Measurements from ENCODE around the gene UBQLN1.

Gene UBQLN1

DNA sequence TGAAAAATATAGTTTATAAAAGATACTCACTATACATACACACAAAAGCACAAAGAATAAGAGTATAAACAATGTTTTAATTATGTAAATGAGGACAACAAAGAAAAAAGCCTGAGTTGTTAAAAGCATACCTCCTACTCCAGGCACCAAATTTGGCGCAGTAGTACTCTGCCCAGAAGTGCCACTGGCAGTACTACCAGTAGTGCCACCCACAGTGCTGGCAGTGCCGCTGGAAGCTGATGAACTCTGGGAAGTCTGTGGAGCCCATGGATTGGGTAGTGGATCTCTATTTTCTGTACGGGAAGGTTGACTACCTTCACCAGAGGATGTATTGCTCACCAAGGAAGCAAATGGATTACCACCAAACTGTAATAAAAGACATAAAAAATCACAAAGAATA is 30.2 kb downstream of the UBQLN1 start:
- ChIA-PET POLR2A (interaction anchor here (1.0 kb wide), 1 partner anchor 11 kb away, joined by 3 read pairs; no protein-coding TSS in a partner anchor), CTCF (interaction anchor here (1.0 to 1.7 kb wide), 7 partner anchors 11 to 31 kb away, joined by 3 to 6 read pairs (median 4); partner anchors contain the start of gene UBQLN1)

DNA sequence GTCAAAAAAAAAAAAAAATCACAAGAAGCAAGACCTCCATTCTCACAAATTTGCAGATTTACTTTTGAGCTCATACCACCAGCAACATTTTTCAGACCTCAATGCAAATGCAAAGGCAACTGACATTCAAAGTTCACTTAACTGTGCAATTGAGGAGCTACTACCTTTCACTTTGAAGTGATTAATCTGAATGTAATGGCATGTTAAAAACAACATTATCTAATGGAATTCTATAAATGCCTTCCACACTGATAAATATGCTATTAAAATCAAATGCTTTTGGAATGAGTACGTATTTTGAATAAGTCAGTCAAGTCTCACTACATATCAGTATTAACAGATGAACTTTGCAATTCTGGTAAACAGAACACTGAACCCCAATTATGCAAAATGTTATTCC is 32.3 kb downstream of the UBQLN1 start:
- DNase-seq (ENCODE audit: extremely low spot score) = no peak
- ChIA-PET CTCF (interaction anchor here (1.0 to 1.3 kb wide), 2 partner anchors 26 to 33 kb away, joined by 3 to 4 read pairs; partner anchors contain the start of gene UBQLN1), POLR2A (no interaction called here)
- TF ChIP-seq, protein P1, sequence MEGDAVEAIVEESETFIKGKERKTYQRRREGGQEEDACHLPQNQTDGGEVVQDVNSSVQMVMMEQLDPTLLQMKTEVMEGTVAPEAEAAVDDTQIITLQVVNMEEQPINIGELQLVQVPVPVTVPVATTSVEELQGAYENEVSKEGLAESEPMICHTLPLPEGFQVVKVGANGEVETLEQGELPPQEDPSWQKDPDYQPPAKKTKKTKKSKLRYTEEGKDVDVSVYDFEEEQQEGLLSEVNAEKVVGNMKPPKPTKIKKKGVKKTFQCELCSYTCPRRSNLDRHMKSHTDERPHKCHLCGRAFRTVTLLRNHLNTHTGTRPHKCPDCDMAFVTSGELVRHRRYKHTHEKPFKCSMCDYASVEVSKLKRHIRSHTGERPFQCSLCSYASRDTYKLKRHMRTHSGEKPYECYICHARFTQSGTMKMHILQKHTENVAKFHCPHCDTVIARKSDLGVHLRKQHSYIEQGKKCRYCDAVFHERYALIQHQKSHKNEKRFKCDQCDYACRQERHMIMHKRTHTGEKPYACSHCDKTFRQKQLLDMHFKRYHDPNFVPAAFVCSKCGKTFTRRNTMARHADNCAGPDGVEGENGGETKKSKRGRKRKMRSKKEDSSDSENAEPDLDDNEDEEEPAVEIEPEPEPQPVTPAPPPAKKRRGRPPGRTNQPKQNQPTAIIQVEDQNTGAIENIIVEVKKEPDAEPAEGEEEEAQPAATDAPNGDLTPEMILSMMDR (IDR thresholded peaks at IDR 0.05; ENCODE audit: control extremely low read depth, extremely low read depth, low read depth, missing control alignments) = no peak

More for the DNA sequence above, 30.2 kb downstream of the UBQLN1 start:
- DNase-seq (ENCODE audit: extremely low spot score) = no peak
- TF ChIP-seq, protein P1 (IDR thresholded peaks at IDR 0.05; ENCODE audit: control extremely low read depth, extremely low read depth, low read depth, missing control alignments) = no peak

DNA sequence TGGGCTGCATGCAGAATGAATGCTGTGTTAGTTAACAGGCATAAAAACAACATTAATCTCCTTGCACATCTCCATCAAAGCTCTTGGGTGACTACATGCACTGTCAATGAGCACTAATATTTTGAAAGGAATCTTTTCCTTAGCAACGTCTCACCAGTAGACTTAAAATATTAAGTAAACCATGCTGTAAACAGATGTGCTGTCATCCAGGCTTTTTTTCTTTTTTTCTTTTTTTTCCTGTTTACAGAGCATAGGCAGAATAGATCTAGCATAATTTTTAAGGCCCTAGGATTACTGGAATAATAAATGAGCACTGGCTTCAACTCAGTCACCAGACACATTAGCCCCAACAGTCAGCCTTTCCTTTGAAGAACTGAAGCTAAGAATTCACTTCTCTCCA is 36.3 kb downstream of the UBQLN1 start:
- CTCF ChIA-PET = interaction anchor here (1.1 to 2.2 kb wide), 2 partner anchors 25 to 50 kb away, joined by 3 to 7 read pairs; no protein-coding TSS in a partner anchor
- TF ChIP-seq, protein P1 (IDR thresholded peaks at IDR 0.05; ENCODE audit: control extremely low read depth, extremely low read depth, low read depth, missing control alignments) = no peak
- no peak for DNase-seq (ENCODE audit: extremely low spot score)
- POLR2A ChIA-PET = interaction anchor here (0.5 kb wide), 1 partner anchor 9 kb away, joined by 3 read pairs; no protein-coding TSS in a partner anchor

DNA sequence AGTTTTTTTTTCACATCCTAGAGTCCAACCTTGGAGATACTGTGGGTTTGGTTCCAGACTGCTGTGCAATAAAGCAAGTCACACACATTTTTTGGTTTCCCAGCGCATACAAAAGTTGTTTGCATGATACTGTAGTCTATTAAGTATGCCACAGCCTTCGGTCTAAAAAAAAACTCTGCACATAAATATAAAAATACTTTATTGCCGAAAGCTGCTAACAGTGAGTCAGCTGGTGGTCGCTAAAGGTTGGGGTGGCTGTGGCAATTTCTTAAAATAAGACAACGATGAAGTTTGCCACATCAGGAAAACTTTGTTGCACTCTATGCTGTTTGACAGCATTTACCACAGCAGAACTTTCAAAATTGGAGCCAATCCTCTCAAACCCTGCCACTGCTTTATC is 37.4 kb downstream of the UBQLN1 start:
- POLR2A ChIA-PET = no interaction called here
- no peak for DNase-seq (ENCODE audit: extremely low spot score)
- TF ChIP-seq, protein P1 (IDR thresholded peaks at IDR 0.05; ENCODE audit: control extremely low read depth, extremely low read depth, low read depth, missing control alignments) = no peak
- CTCF ChIA-PET = interaction anchor here (0.7 to 2.2 kb wide), 2 partner anchors 14 to 49 kb away, joined by 3 to 7 read pairs; no protein-coding TSS in a partner anchor

DNA sequence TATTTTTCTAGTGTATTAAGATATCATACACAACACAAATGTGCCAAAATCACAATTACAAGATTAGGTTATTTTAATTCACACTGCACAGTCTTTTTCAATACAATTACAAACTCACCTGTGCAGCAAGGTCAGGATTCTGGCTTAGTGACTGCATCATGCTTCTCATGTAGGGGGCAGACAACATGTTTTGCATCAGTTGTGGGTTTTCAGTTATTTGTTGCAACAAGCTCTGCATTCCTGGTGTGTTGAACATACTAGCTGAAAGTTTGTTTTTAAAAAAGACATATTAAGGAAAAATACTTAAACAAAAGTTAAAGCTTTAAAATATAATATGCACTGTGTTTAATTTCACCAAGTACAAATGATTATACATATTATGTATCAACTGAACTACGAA is 38.7 kb downstream of the UBQLN1 start:
- CTCF ChIA-PET = interaction anchor here (0.8 to 1.2 kb wide), 3 partner anchors 12 to 39 kb away, joined by 3 read pairs; partner anchors contain the start of gene UBQLN1
- TF ChIP-seq, protein P1 (IDR thresholded peaks at IDR 0.05; ENCODE audit: control extremely low read depth, extremely low read depth, low read depth, missing control alignments) = no peak
- POLR2A ChIA-PET = no interaction called here
- DNase-seq (ENCODE audit: extremely low spot score) = no peak

DNA sequence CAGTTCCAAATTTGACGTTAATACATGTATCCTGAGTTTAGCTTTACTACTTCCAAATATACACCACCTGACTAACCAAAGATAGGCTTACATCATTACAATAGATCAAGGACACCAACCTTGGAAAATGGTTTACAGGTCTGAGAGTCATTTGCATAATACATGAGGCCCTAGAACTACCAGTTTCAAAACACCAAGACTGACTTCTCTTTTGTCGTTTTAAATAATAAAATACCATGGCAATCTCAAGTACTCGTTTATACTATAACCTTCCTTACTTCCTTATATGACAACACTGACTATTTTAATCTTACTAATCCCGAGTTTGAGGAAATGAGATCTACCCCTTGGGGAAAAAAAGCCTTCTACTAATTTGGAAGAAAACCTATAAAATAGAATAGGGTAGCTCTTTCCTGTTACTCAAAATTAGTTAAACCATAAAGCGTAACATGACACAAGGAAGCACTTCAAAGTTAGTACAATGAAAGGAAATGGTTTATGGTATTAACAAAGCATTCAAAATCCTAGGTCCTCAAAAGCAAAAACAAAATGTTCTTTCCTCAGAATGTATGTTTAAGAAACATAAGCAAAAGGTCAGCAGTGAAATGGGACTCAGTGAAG is 42.1 kb downstream of the UBQLN1 start:
- ChIA-PET CTCF (interaction anchor here (0.7 to 3.5 kb wide), 8 partner anchors 9 to 45 kb away, joined by 3 to 13 read pairs (median 4); partner anchors contain the start of gene UBQLN1), POLR2A (no interaction called here)
- DNase-seq (ENCODE audit: extremely low spot score) = peak; percentile 22
- TF ChIP-seq, protein P1 (IDR thresholded peaks at IDR 0.05; ENCODE audit: control extremely low read depth, extremely low read depth, low read depth, missing control alignments) = no peak
